ENCODE measurements around the gene CEP89. TPM values are rescaled to one million over a fixed set of nuclear protein-coding genes. Genes with fewer than 3 reads are reported as not detected.
A peak's percentile ranks its signal among the peaks of the same experiment; 100 is the strongest.

Gene CEP89
- total and polyA plus RNA-seq, 2 of the 4 experiments (the other 2 are of a cell fraction), result 7.2 to 17.4 TPM

DNA sequence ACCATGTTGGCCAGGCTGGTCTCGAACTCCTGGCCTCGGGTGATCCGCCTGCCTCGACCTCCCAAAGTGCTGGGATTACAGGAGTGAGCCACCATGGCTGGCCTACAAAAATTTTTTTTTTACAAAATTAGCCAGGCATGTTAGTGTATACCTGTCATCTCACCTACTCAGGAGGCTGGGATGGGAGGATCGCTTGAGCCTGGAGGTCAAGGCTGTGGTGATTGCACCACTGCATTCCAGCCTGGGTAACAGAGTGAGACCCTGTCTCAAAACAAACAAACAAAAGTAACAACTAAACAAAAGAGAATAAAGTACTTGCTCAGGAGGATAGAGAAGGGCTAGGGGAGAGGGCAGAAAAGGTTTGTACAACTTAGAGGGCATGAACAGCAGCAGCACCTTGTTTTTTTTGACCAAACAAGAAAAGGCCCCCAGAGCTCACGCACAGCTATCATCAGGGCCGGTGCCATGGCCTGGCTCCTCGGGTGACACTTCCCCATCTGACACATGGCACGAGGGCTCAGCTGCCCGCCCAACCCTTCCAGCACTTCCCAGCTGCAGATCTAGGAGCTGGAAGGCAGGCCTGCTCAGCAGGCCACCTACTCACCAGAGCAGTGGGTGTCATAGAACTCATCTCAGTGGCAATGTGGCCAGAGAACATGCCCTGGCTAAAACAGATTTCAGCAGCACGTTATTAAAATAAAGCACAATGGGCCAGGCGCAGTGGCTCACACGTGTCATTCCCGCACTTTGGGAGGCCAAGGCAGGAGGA, 93.6 kb downstream of the CEP89 start:
- in situ Hi-C loops (cut with MboI; ENCODE audit: low sequenced_read_pairs), result no loop called here
- no peak overlapping the region for H3K18ac ChIP-seq (ENCODE audit: low read depth, low read length)
- intact Hi-C loops (cut with micrococcal nuclease), result no loop called here
- H2AK5ac ChIP-seq (ENCODE audit: low read depth, low read length), result no peak overlapping the region
- no peak overlapping the region for H2AK9ac ChIP-seq (replicated peaks; ENCODE audit: low read depth, low read length, poor library complexity)
- BruUV-seq (replicated peaks), result TSS peak; percentile 16
- no peak overlapping the region for H3K23ac ChIP-seq (ENCODE audit: low read depth, low read length)
- H2BK120ac ChIP-seq (ENCODE audit: low read depth, low read length), result no peak overlapping the region
- no peak overlapping the region for H3K4me2 ChIP-seq (ENCODE audit: low read depth, low read length)
- H3K4me1 ChIP-seq (ENCODE audit: control insufficient read depth, insufficient read depth, low read length), result no peaks in the 10 kb centered on the region
- H2BK15ac ChIP-seq (ENCODE audit: low read depth, low read length), result no peak overlapping the region
- no peak overlapping the region for H3K4ac ChIP-seq (ENCODE audit: low read depth, low read length)
- WGBS, 2 experiments (ENCODE audit: extremely low coverage in 2 of 2, insufficient read length in 1 of 2), result 83% methylated on average over 6 of the region's 14 CpGs; no CpG with 5 or more reads in 1 of the 2 experiments
- ChIA-PET POLR2A (ENCODE audit: unreplicated experiment) (no interaction called here), CTCF (no interaction called here)
- no peaks in the 10 kb centered on the region for H4K20me1 ChIP-seq (ENCODE audit: insufficient read depth, low read length)
- H3K56ac ChIP-seq (ENCODE audit: extremely low read depth, insufficient read depth, low read length), result no peak overlapping the region
- ATAC-seq (ENCODE audit: low read depth) (no peak), DNase-seq (no peak)
- H2BK20ac ChIP-seq (ENCODE audit: low read depth, low read length), result no peak overlapping the region
- H3K27ac ChIP-seq (ENCODE audit: insufficient read depth, low read length), result no peak overlapping the region
- H2AFZ ChIP-seq (replicated peaks; ENCODE audit: low read length, poor library complexity), result no peak overlapping the region
- H4K5ac ChIP-seq (ENCODE audit: low read depth, low read length), result no peak overlapping the region
- no peak overlapping the region for H3K14ac ChIP-seq (replicated peaks; ENCODE audit: low read depth, low read length)
- TF ChIP-seq FOS (IDR thresholded peaks at IDR 0.05; ENCODE audit: low read depth, low read length), result no peak
- no peak for TF ChIP-seq MAFK (IDR thresholded peaks at IDR 0.05; ENCODE audit: low read depth, low read length)
- no peak for TF ChIP-seq CEBPB (IDR thresholded peaks at IDR 0.05; ENCODE audit: low read depth, low read length)
- TF ChIP-seq SMC3 (IDR thresholded peaks at IDR 0.05; ENCODE audit: low read depth, low read length), result no peak
- TF ChIP-seq RAD21 (IDR thresholded peaks at IDR 0.05; ENCODE audit: low read length), result no peak
- no peak for TF ChIP-seq CHD1 (IDR thresholded peaks at IDR 0.05; ENCODE audit: low read depth, low read length)
- no peak for TF ChIP-seq RFX5 (IDR thresholded peaks at IDR 0.05; ENCODE audit: low read depth, low read length)
- TF ChIP-seq MAZ (IDR thresholded peaks at IDR 0.05; ENCODE audit: borderline replicate concordance, low read depth, low read length), result no peak
- TF ChIP-seq, protein P1, sequence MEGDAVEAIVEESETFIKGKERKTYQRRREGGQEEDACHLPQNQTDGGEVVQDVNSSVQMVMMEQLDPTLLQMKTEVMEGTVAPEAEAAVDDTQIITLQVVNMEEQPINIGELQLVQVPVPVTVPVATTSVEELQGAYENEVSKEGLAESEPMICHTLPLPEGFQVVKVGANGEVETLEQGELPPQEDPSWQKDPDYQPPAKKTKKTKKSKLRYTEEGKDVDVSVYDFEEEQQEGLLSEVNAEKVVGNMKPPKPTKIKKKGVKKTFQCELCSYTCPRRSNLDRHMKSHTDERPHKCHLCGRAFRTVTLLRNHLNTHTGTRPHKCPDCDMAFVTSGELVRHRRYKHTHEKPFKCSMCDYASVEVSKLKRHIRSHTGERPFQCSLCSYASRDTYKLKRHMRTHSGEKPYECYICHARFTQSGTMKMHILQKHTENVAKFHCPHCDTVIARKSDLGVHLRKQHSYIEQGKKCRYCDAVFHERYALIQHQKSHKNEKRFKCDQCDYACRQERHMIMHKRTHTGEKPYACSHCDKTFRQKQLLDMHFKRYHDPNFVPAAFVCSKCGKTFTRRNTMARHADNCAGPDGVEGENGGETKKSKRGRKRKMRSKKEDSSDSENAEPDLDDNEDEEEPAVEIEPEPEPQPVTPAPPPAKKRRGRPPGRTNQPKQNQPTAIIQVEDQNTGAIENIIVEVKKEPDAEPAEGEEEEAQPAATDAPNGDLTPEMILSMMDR (conservative IDR thresholded peaks at IDR 0.05; ENCODE audit: low read depth, low read length), result no peak
- no peak for TF ChIP-seq POLR2A (IDR thresholded peaks at IDR 0.05; ENCODE audit: low read depth, low read length)
- TF ChIP-seq BHLHE40 (IDR thresholded peaks at IDR 0.05; ENCODE audit: low read depth, low read length), result no peak
- TF ChIP-seq MXI1 (IDR thresholded peaks at IDR 0.05; ENCODE audit: borderline replicate concordance, low read depth, low read length), result no peak
- no peak for TF ChIP-seq NFE2L2 (IDR thresholded peaks at IDR 0.05; ENCODE audit: low read depth, low read length)
- TF ChIP-seq, protein P2, sequence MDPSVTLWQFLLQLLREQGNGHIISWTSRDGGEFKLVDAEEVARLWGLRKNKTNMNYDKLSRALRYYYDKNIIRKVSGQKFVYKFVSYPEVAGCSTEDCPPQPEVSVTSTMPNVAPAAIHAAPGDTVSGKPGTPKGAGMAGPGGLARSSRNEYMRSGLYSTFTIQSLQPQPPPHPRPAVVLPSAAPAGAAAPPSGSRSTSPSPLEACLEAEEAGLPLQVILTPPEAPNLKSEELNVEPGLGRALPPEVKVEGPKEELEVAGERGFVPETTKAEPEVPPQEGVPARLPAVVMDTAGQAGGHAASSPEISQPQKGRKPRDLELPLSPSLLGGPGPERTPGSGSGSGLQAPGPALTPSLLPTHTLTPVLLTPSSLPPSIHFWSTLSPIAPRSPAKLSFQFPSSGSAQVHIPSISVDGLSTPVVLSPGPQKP (IDR thresholded peaks at IDR 0.05; ENCODE audit: borderline replicate concordance, low read depth, low read length), result no peak
- TF ChIP-seq RCOR1 (IDR thresholded peaks at IDR 0.05; ENCODE audit: insufficient replicate concordance, low read length), result no peak
- no peaks in the 10 kb centered on the region for H3K9me3 ChIP-seq (ENCODE audit: control insufficient read depth, insufficient read depth, low read length)
- no peak overlapping the region for H3K4me3 ChIP-seq (ENCODE audit: insufficient read depth, low read depth, low read length)
- no peaks in the 10 kb centered on the region; the same call in none of the 2 replicates for H3K36me3 ChIP-seq (ENCODE audit: control insufficient read depth, insufficient read depth, low read length)
- H3K9me1 ChIP-seq (ENCODE audit: insufficient read depth, low read length), result no peaks in the 10 kb centered on the region
- no peak overlapping the region for H3K9ac ChIP-seq (ENCODE audit: low read depth, low read length)
- dilution Hi-C loops (cut with HindIII; ENCODE audit: low sequenced_read_pairs, unreplicated experiment), result no loop called here
- no peaks in the 10 kb centered on the region for H3K79me1 ChIP-seq (ENCODE audit: low read depth in 1 of 2, low read length in 2 of 2)
- no peaks in the 10 kb centered on the region for H3K27me3 ChIP-seq (ENCODE audit: control insufficient read depth, insufficient read depth, low read length)
- H2BK5ac ChIP-seq (ENCODE audit: low read depth, low read length, poor library complexity, severe bottlenecking), result no peak overlapping the region
- H4K8ac ChIP-seq (ENCODE audit: low read depth in 2 of 2, low read length in 2 of 2), result no peak overlapping the region
- H4K91ac ChIP-seq (ENCODE audit: insufficient read depth, low read depth, low read length), result no peak overlapping the region

Data from IMR-90 (cell line).